NCI-H1436 (cell line): ENCODE measurements around the gene RTN4R.
"Not testable (repeated sequence)": the region's sequence is repeated elsewhere in the genome, so short reads cannot be mapped to it uniquely, and the experiment has no call there.

Experiments
- DNase-seq: peaks from one replicate; lab custom pipeline; 2025; lab: John Stamatoyannopoulos, UW

The RTN4R gene

GRCh38 chr22:20271114-20271994, 3.2 kb upstream of the RTN4R start:
- DNase-seq: no peak

- not testable (repeated sequence) for DNase-seq
Measured at GRCh38 chr22:20270190-20271113, 2.3 kb upstream of the RTN4R start.

- not testable (repeated sequence) for DNase-seq
Measured at GRCh38 chr22:20269673-20270072, 1.6 kb upstream of the RTN4R start.

- DNase-seq: not testable (repeated sequence)
Measured at GRCh38 chr22:20269201-20269600, 1.1 kb upstream of the RTN4R start.

GRCh38 chr22:20267441-20268278, 458 bp downstream of the RTN4R start:
- no peak for DNase-seq

GRCh38 chr22:20266667-20267440, 1.3 kb downstream of the RTN4R start:
- DNase-seq: not testable (repeated sequence)

- DNase-seq: not testable (repeated sequence)
Measured at GRCh38 chr22:20265772-20266666, 2.1 kb downstream of the RTN4R start.

- DNase-seq: no peak
Measured at GRCh38 chr22:20264614-20265452, 3.3 kb downstream of the RTN4R start.

GRCh38 chr22:20263404-20264281, 4.5 kb downstream of the RTN4R start:
- not testable (repeated sequence) for DNase-seq

- DNase-seq: no peak
Measured at GRCh38 chr22:20262582-20263147, 5.5 kb downstream of the RTN4R start.

- DNase-seq: no peak
Measured at GRCh38 chr22:20261848-20262581, 6.1 kb downstream of the RTN4R start.

GRCh38 chr22:20260071-20260765, 7.9 kb downstream of the RTN4R start:
- DNase-seq: no peak

GRCh38 chr22:20259327-20259688, 8.8 kb downstream of the RTN4R start:
- no peak for DNase-seq

- no peak for DNase-seq
Measured at GRCh38 chr22:20258584-20259326, 9.4 kb downstream of the RTN4R start.

GRCh38 chr22:20258021-20258299, 10.2 kb downstream of the RTN4R start:
- no peak for DNase-seq
